ENCODE measurements around the gene PHTF2. TPM values are rescaled to one million over a fixed set of nuclear protein-coding genes. Genes with fewer than 3 reads are reported as not detected.

Gene PHTF2
- total and polyA plus RNA-seq, 11 donors, result 9.6 to 47.2 (median 24.2) TPM

DNA sequence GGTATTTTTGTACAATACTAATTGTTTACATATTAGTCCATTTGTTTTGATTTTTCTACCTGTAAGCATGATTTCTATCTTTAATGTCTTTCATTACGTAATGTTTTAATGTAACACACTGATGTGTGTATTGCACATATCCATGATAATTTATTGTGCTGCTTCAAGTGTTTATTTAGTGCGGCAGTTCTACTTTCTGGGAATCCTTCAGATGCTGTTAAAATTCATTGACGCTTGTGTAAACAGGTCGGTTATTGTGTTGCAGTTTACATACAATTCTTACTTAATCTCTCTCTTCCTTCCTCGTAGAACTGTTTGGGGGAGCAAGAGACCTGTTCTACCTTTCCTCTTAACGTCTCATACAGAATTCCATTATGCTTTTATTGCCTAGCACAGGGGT, 7.2 kb upstream of the PHTF2 start:
- Histone ChIP-seq H3K4me1 (peaks cover 0 to 28% (median 3%) of the 10 kb centered on the region in 12 donors), H3K4me3 (no peak overlapping the region), H3K36me3 (peaks cover 0 to 15% (median 0%) of the 10 kb centered on the region in 9 donors), H3K9me3 (no peaks in the 10 kb centered on the region), H3K27ac (no peak overlapping the region), H3K27me3 (no peaks in the 10 kb centered on the region)
- ATAC-seq, result no peak
- DNase-seq, result no peak
- intact Hi-C loops (cut with DNase I), result no loop called here
- WGBS, 4 donors, result 80 to 87% (median 86%) methylated on average over 6 of the region's 6 CpGs
- TF ChIP-seq, protein P1, sequence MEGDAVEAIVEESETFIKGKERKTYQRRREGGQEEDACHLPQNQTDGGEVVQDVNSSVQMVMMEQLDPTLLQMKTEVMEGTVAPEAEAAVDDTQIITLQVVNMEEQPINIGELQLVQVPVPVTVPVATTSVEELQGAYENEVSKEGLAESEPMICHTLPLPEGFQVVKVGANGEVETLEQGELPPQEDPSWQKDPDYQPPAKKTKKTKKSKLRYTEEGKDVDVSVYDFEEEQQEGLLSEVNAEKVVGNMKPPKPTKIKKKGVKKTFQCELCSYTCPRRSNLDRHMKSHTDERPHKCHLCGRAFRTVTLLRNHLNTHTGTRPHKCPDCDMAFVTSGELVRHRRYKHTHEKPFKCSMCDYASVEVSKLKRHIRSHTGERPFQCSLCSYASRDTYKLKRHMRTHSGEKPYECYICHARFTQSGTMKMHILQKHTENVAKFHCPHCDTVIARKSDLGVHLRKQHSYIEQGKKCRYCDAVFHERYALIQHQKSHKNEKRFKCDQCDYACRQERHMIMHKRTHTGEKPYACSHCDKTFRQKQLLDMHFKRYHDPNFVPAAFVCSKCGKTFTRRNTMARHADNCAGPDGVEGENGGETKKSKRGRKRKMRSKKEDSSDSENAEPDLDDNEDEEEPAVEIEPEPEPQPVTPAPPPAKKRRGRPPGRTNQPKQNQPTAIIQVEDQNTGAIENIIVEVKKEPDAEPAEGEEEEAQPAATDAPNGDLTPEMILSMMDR (IDR thresholded peaks at IDR 0.05), result no peak
- TF ChIP-seq POLR2A (IDR thresholded peaks at IDR 0.05), result no peak

DNA sequence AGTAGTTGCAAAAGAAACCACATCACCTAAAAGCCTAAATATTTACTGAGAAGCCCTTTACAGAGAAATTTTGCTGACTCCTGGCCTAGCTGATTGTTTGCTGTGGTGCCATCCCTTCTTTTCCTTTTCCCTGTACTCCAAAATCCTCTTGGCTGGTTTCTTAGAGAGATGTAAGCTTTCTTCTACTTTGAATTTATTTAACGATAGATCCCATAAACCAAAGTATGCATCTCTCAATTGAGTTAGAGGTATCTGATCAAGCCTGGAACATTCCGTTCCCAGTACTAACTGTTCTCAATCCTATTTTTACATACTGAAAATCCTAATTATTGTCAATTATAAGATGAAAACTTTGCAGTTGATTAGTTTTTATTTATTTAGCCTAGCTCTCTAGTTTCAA, 6.6 kb upstream of the PHTF2 start:
- no peak overlapping the region for H3K27ac ChIP-seq
- TF ChIP-seq POLR2A (IDR thresholded peaks at IDR 0.05), result no peak
- TF ChIP-seq, protein P1 (IDR thresholded peaks at IDR 0.05), result no peak

DNA sequence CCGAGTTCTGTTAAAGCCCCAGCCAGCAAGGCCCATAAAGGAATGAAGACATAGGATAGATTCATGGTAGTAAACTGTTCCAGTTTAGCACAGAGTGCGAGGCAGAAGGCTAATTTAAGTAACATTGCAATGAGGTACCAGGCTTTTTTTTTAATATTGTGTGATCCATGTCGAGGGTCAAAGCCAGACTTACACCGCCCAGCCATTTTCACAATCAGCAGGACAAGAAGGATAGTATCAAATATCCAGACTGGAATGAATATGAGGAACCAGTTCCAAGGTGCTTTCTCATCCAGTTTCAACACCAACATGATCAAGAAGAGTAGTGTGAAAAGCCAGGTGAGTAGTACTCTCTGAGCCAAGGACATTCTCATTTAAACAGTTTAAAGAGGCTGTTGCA, 4.6 kb upstream of the PHTF2 start:
- ATAC-seq (no peak), DNase-seq (no peak)
- intact Hi-C loops (cut with DNase I), result no loop called here
- Histone ChIP-seq H3K27me3 (no peaks in the 10 kb centered on the region), H3K4me1 (peaks cover 0 to 41% (median 15%) of the 10 kb centered on the region in 12 donors), H3K4me3 (no peak overlapping the region), H3K36me3 (peaks cover 0 to 15% (median 0%) of the 10 kb centered on the region in 9 donors), H3K9me3 (no peaks in the 10 kb centered on the region), H3K27ac (no peak overlapping the region)
- TF ChIP-seq, protein P1 (IDR thresholded peaks at IDR 0.05), result no peak
- no peak for TF ChIP-seq POLR2A (IDR thresholded peaks at IDR 0.05)
- 72 to 76% (median 75%) methylated on average over 4 of the region's 4 CpGs for WGBS, 4 donors

More for the DNA sequence above, 6.6 kb upstream of the PHTF2 start:
- no peak overlapping the region for H3K4me3 ChIP-seq
- H3K9me3 ChIP-seq, result no peaks in the 10 kb centered on the region
- ATAC-seq, result no peak
- WGBS, 4 donors, result 71 to 85% (median 76%) methylated on average over 2 of the region's 2 CpGs
- peaks cover 0 to 34% (median 10%) of the 10 kb centered on the region in 12 donors for H3K4me1 ChIP-seq
- intact Hi-C loops (cut with DNase I), result no loop called here
- H3K36me3 ChIP-seq, result peaks cover 0 to 15% (median 0%) of the 10 kb centered on the region in 9 donors
- no peak for DNase-seq
- no peaks in the 10 kb centered on the region for H3K27me3 ChIP-seq

DNA sequence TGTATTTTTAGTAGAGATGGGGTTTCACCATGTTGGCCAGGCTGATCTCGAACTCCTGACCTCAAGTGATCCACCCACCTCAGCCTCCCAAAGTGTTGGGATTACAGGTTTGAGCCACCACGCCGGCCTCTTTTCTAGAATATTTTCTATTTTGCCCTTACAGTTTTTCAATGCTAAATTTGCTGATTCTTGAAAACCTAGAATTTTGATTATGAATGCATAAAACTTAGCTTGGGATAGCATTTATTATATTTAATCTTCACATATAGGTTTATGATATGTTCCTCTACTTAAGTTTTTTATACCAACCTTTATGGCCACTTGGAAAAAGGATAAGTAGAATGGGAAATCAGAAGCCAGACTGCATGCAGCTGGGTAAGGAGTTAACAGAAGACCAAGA, 2.5 kb upstream of the PHTF2 start:
- no peaks in the 10 kb centered on the region for H3K27me3 ChIP-seq

More for the DNA sequence above, 2.5 kb upstream of the PHTF2 start:
- TF ChIP-seq, protein P1 (IDR thresholded peaks at IDR 0.05), result no peak
- no peak for TF ChIP-seq POLR2A (IDR thresholded peaks at IDR 0.05)
- no peaks in the 10 kb centered on the region for H3K9me3 ChIP-seq
- H3K27ac ChIP-seq, result peak overlapping the region in 1 of 12 donors; percentile 38
- DNase-seq (no peak), ATAC-seq (no peak)
- intact Hi-C loops (cut with DNase I), result loop anchor here in 1 of 10 donors (5.0 kb wide), 2 partner anchors 41 to 221 kb away; no protein-coding TSS in a partner anchor
- H3K4me1 ChIP-seq, result peaks cover 0 to 57% (median 25%) of the 10 kb centered on the region in 12 donors
- H3K36me3 ChIP-seq, result peaks cover 0 to 15% (median 0%) of the 10 kb centered on the region in 9 donors
- 82 to 98% (median 90%) methylated on average over 3 of the region's 3 CpGs for WGBS, 4 donors
- H3K4me3 ChIP-seq, result peak overlapping the region in 1 of 12 donors; percentile 89
